OCI-M1 (cell line): ENCODE data around the gene SERPINA9.

Source experiments
- DNase-seq: peaks from one replicate; lab custom pipeline; 2025; lab: John Stamatoyannopoulos, UW

The SERPINA9 gene

GRCh38 chr14:94462763-94463572, 13.0 kb downstream of the SERPINA9 start:
- no peak for DNase-seq

- no peak for DNase-seq
Measured at GRCh38 chr14:94462219-94462551, 13.8 kb downstream of the SERPINA9 start.

- DNase-seq, result no peak
Measured at GRCh38 chr14:94461526-94462218, 14.3 kb downstream of the SERPINA9 start.

GRCh38 chr14:94460631-94461416, 15.2 kb downstream of the SERPINA9 start:
- DNase-seq, result no peak

GRCh38 chr14:94458558-94459205, 17.3 kb downstream of the SERPINA9 start:
- no peak for DNase-seq

GRCh38 chr14:94458096-94458495, 17.9 kb downstream of the SERPINA9 start:
- DNase-seq, result no peak

- DNase-seq, result no peak
Measured at GRCh38 chr14:94455928-94456327, 20.1 kb downstream of the SERPINA9 start.

GRCh38 chr14:94451826-94452225, 24.2 kb downstream of the SERPINA9 start:
- no peak for DNase-seq

GRCh38 chr14:94451091-94451771, 24.8 kb downstream of the SERPINA9 start:
- DNase-seq, result no peak

GRCh38 chr14:94450722-94451090, 25.3 kb downstream of the SERPINA9 start:
- DNase-seq, result no peak

GRCh38 chr14:94449930-94450329, 26.1 kb downstream of the SERPINA9 start:
- no peak for DNase-seq

- no peak for DNase-seq
Measured at GRCh38 chr14:94448071-94448808, 27.8 kb downstream of the SERPINA9 start.

GRCh38 chr14:94447206-94447605, 28.8 kb downstream of the SERPINA9 start:
- no peak for DNase-seq

GRCh38 chr14:94446126-94446525, 29.9 kb downstream of the SERPINA9 start:
- no peak for DNase-seq

GRCh38 chr14:94445003-94445402, 31.0 kb downstream of the SERPINA9 start:
- no peak for DNase-seq

GRCh38 chr14:94441531-94442205, 34.3 kb downstream of the SERPINA9 start:
- DNase-seq, result no peak

GRCh38 chr14:94441130-94441529, 34.9 kb downstream of the SERPINA9 start:
- DNase-seq, result no peak

- no peak for DNase-seq
Measured at GRCh38 chr14:94439453-94440057, 36.4 kb downstream of the SERPINA9 start.

- DNase-seq, result no peak
Measured at GRCh38 chr14:94428610-94429009, 47.4 kb downstream of the SERPINA9 start.

GRCh38 chr14:94427016-94427613, 48.9 kb downstream of the SERPINA9 start:
- no peak for DNase-seq
